Spleen (tissue), 11 donors: ENCODE data around the gene MAG. TPM values are rescaled to one million over a fixed set of nuclear protein-coding genes. Genes with fewer than 3 reads are reported as not detected.
A peak's percentile ranks its signal among the peaks of the same experiment; 100 is the strongest.

Source experiments
- DNase-seq: peaks from one replicate; pipeline ENCODE4 v3.0.0-alpha.2; 2020
- H3K27ac ChIP-seq, 8 donors: fragments of 200-600 bp; sonication (generic) in 7 of 8; 1 replicate in 4 of 8; 2 replicates in 4 of 8; pipeline versions ENCODE4 v1.5.0 to v1.8.0; 2016 to 2021; ENCODE audit warnings: inconsistent platforms in 4 of 8, mild to moderate bottlenecking in 4 of 8, moderate library complexity in 1 of 8
- H3K27me3 ChIP-seq, 7 donors: fragments of 200-600 bp; sonication (generic) in 6 of 7; replicated peaks in 1 of 7; 1 replicate in 4 of 7; 2 replicates in 3 of 7; pipeline versions ENCODE4 v1.5.0 to v1.8.0; 2016 to 2021; ENCODE audit warnings: inconsistent platforms in 3 of 7, mild to moderate bottlenecking in 1 of 7
- H3K36me3 ChIP-seq, 6 donors: fragments of 200-600 bp; sonication (generic) in 5 of 6; 1 replicate in 4 of 6; 2 replicates in 2 of 6; pipeline versions ENCODE4 v1.5.0 to v1.8.0; 2016 to 2021; ENCODE audit warnings: inconsistent platforms in 2 of 6
- H3K4me1 ChIP-seq, 6 donors: fragments of 200-600 bp; sonication (generic) in 5 of 6; 1 replicate in 3 of 6; 2 replicates in 3 of 6; pipeline versions ENCODE4 v1.5.0 to v1.8.0; 2016 to 2021; ENCODE audit warnings: inconsistent platforms in 3 of 6
- H3K4me3 ChIP-seq, 8 donors: fragments of 200-600 bp; sonication (generic) in 7 of 8; 1 replicate in 4 of 8; 2 replicates in 4 of 8; pipeline versions ENCODE4 v1.5.0 to v1.8.0; 2016 to 2021; ENCODE audit warnings: inconsistent platforms in 4 of 8, mild to moderate bottlenecking in 4 of 8, moderate library complexity in 2 of 8
- H3K9me3 ChIP-seq, 8 donors: fragments of 200-600 bp; sonication (generic) in 7 of 8; 1 replicate in 4 of 8; 2 replicates in 4 of 8; pipeline versions ENCODE4 v1.5.0 to v1.8.0; 2016 to 2021; ENCODE audit warnings: inconsistent platforms in 4 of 8
- POLR2A ChIP-seq, 3 donors: fragments of 450-650 bp; IDR thresholded peaks; one replicate each; pipeline ENCODE4 v1.5.1; 2017; ENCODE audit warnings: antibody characterized with exemption in 3 of 3, mild to moderate bottlenecking in 1 of 3
- POLR2AphosphoS5 ChIP-seq, 3 donors: sonication (generic); formaldehyde crosslinking; IDR thresholded peaks; one replicate each; pipeline ENCODE4 v1.5.1; 2017; ENCODE audit warnings: antibody characterized with exemption in 3 of 3
- WGBS, 5 donors: extraction: QIAGEN DNeasy Blood & Tissue Kit in 3 of 5; methylation state at CpG; one replicate each; pipeline versions ENCODE4 v1.1.5 to v1.1.7; 2013 to 2018; 5-methylcytosine and 5-hydroxymethylcytosine counted together
- intact Hi-C: fragments of 100-400 bp; cut with DNase I; formaldehyde crosslinking; loops from one replicate; pipeline ENCODE4 v1.15.0; 2023; ENCODE audit warnings: low total_unique reads
- polyA plus RNA-seq, 3 donors: library from polyadenylated mRNA; stranded (reverse); fragments of 200-250 nt; gene quantifications; one replicate each; pipeline ENCODE4 v1.2.1, GENCODE V29; 2013
- total RNA-seq, 7 donors: library from RNA; depleted of rRNA in 3 of 7; stranded (reverse); fragments of >200 nt in 3 of 7; fragmentation: NEBNext Ultra II Directional in 4 of 7; extraction: Animal tissue kit (Norgen Biotek cat#: 25700) in 4 of 7; gene quantifications; one replicate each; pipeline versions ENCODE4 v1.1.0 to v1.2.1, GENCODE V29; 2016 to 2021
- TF ChIP-seq, protein P1 (sequence below), 11 experiments: fragments of 200-600 bp in 7 of 11; fragments of 450-650 bp in 4 of 11; sonication (generic) in 4 of 11; IDR thresholded peaks in 8 of 11; conservative IDR thresholded peaks in 3 of 11; 1 replicate in 7 of 11; 2 replicates in 4 of 11; pipeline versions ENCODE4 v1.4.0 to v1.8.0; 2016 to 2021; ENCODE audit warnings: antibody characterized with exemption in 11 of 11, inconsistent platforms in 4 of 11, mild to moderate bottlenecking in 1 of 11
- donor health status: healthy with polysubstance abuse.
- donor health status: DM: no; HTN: no; CAD: no; lungs with moderate emphysema.
- donor health status: DM: no; HTN: no; CAD: no.
- donor health status: Bipolar disorder and iron deficiency.
- donor health status: healthy.
- donor health status: DM: no; HTN: no; CAD: no.
- donor health status: DM: yes; HTN: yes; CAD: no.

Gene MAG
- total and polyA plus RNA-seq, 10 donors = 0.07 to 55.2 (median 0.38) TPM; not detected in 2

DNA sequence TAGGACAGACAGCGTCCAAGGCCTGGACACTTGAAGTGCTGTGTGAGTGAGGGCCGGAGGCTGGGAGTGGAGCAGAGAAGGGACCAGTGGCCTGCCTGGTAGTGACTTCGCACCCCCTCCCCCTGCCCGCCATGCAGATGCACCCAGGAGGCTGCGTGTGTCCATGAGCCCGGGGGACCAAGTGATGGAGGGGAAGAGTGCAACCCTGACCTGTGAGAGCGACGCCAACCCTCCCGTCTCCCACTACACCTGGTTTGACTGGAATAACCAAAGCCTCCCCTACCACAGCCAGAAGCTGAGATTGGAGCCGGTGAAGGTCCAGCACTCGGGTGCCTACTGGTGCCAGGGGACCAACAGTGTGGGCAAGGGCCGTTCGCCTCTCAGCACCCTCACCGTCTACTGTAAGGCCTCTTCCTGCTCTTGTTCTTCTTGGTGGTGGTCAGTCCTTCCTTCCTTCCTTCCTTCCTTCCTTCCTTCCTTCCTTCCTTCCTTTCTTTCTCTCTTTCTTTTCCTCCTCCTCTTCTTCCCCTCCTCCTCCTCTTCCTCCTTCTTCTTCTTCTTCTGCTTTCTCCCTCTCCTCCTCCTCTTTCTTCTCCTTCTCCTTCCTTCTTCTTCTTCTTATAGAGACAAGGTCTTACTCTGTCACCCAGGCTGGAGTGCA lies 49.7 kb downstream of the MAG start:
- intact Hi-C loops = no loop called here
- WGBS, 5 donors = 75 to 83% (median 83%) methylated on average over 8 to 14 of the region's 14 CpGs
- Histone ChIP-seq H3K36me3 (peaks cover 0 to 89% (median 4%) of the 10 kb centered on the region in 6 donors), H3K4me3 (no peak overlapping the region), H3K27ac (no peak overlapping the region), H3K4me1 (peaks cover 6 to 99% (median 42%) of the 10 kb centered on the region in 6 donors), H3K27me3 (peaks cover 0 to 11% (median 0%) of the 10 kb centered on the region in 7 donors), H3K9me3 (no peaks in the 10 kb centered on the region)
- DNase-seq = peak; percentile 71
- TF ChIP-seq, protein P1, sequence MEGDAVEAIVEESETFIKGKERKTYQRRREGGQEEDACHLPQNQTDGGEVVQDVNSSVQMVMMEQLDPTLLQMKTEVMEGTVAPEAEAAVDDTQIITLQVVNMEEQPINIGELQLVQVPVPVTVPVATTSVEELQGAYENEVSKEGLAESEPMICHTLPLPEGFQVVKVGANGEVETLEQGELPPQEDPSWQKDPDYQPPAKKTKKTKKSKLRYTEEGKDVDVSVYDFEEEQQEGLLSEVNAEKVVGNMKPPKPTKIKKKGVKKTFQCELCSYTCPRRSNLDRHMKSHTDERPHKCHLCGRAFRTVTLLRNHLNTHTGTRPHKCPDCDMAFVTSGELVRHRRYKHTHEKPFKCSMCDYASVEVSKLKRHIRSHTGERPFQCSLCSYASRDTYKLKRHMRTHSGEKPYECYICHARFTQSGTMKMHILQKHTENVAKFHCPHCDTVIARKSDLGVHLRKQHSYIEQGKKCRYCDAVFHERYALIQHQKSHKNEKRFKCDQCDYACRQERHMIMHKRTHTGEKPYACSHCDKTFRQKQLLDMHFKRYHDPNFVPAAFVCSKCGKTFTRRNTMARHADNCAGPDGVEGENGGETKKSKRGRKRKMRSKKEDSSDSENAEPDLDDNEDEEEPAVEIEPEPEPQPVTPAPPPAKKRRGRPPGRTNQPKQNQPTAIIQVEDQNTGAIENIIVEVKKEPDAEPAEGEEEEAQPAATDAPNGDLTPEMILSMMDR (IDR thresholded peaks at IDR 0.05 in 8 of 11, conservative IDR thresholded peaks at IDR 0.05 in 3 of 11) = no peak
- TF ChIP-seq POLR2AphosphoS5 (IDR thresholded peaks at IDR 0.05) (peak in 2 of 3 donors; percentile 21 to 68), POLR2A (IDR thresholded peaks at IDR 0.05) (no peak)

DNA sequence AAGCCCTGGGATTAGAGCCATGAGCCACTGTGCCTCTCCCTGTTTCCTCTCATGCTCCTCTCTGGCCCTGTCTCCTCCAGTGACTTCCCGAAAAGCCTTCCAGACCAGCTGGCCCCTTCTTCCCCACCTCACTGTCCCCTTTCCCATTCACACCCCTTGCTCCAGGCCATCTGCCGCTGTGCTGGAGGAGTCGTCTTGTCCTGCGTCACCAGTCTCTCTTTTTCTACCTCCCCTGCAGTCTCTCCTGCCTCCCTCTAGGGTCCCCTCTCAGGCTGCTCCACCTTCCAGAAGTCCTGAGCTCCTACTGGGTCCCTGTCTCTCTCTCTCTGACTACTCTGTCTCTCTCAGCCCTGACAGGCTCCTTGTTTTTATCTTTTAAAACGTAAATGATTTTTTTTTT lies 50.5 kb downstream of the MAG start:
- Histone ChIP-seq H3K27ac (no peak overlapping the region), H3K4me1 (peaks cover 13 to 99% (median 42%) of the 10 kb centered on the region in 6 donors), H3K36me3 (peaks cover 0 to 82% (median 4%) of the 10 kb centered on the region in 6 donors), H3K27me3 (peaks cover 0 to 11% (median 0%) of the 10 kb centered on the region in 7 donors), H3K9me3 (no peaks in the 10 kb centered on the region), H3K4me3 (no peak overlapping the region)
- intact Hi-C loops = no loop called here
- DNase-seq = peak; percentile 52
- 67 to 85% (median 78%) methylated on average over 5 of the region's 5 CpGs for WGBS, 5 donors
- TF ChIP-seq, protein P1 (IDR thresholded peaks at IDR 0.05 in 8 of 11, conservative IDR thresholded peaks at IDR 0.05 in 3 of 11) = no peak
- TF ChIP-seq POLR2A (IDR thresholded peaks at IDR 0.05) (no peak), POLR2AphosphoS5 (IDR thresholded peaks at IDR 0.05) (no peak)

DNA sequence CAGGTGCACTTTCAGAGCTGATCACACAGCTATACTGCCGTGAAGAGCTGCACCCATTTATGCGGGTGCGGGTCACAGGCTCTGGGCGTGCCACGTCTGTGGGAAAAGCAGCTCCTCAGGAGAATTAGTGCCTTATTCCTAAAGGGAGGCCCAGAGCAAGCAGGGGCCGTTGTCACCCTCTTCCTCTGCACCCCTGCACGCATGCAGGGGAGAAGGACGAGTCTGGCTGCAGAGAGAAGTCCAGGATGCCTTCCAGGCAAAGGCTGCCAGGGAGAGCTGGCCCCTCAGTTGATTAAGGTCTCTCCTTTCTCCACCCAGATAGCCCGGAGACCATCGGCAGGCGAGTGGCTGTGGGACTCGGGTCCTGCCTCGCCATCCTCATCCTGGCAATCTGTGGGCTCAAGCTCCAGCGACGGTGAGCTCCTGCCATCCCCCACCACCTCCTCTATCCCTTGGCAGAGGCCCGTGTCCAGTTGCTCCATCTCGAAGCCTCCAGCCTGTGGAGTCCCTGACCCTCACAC lies 52.6 kb downstream of the MAG start:
- intact Hi-C loops = no loop called here
- no peak overlapping the region for H3K4me3 ChIP-seq
- no peak overlapping the region for H3K27ac ChIP-seq
- TF ChIP-seq, protein P1 (IDR thresholded peaks at IDR 0.05 in 8 of 11, conservative IDR thresholded peaks at IDR 0.05 in 3 of 11) = no peak
- TF ChIP-seq POLR2A (IDR thresholded peaks at IDR 0.05) = no peak
- peak; percentile 6 to 65 (median 7) for TF ChIP-seq POLR2AphosphoS5 (IDR thresholded peaks at IDR 0.05)
- peaks cover 0 to 63% (median 4%) of the 10 kb centered on the region in 6 donors for H3K36me3 ChIP-seq
- DNase-seq = peak; percentile 70
- WGBS, 5 donors = 80 to 88% (median 85%) methylated on average over 16 to 17 of the region's 17 CpGs
- H3K27me3 ChIP-seq = peaks cover 0 to 11% (median 0%) of the 10 kb centered on the region in 7 donors
- no peaks in the 10 kb centered on the region for H3K9me3 ChIP-seq
- peaks cover 24 to 100% (median 58%) of the 10 kb centered on the region in 6 donors for H3K4me1 ChIP-seq

DNA sequence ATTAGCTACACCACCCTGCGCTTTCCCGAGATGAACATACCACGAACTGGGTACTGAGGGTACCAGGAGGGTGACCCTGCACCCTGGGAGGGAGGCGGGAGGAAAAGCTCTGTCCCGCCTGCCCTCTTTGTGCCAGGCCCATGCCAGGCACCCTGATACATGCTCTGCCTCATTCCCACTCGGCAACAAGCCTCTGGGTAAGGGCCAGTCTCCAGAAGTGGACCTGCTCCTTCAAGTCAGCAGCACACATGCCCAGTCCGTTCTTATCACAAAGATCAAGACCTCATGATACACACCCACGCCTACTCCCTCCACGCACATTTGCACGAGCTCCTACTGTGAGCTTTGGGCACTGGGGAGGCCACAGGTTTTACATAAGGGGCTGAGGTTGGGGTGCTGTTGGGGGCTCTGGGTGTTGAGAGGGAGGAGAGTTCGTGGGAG lies 53.7 kb downstream of the MAG start:
- peaks cover 24 to 100% (median 59%) of the 10 kb centered on the region in 6 donors for H3K4me1 ChIP-seq
- H3K27ac ChIP-seq = peak overlapping the region in 4 of 8 donors; percentile 81 to 93 (median 88)
- no peak overlapping the region for H3K4me3 ChIP-seq
- intact Hi-C loops = no loop called here
- TF ChIP-seq, protein P1 (IDR thresholded peaks at IDR 0.05 in 8 of 11, conservative IDR thresholded peaks at IDR 0.05 in 3 of 11) = no peak
- TF ChIP-seq POLR2A (IDR thresholded peaks at IDR 0.05) = no peak
- peak in 1 of 3 donors; percentile 44 for TF ChIP-seq POLR2AphosphoS5 (IDR thresholded peaks at IDR 0.05)
- 64 to 77% (median 75%) methylated on average over 9 to 11 of the region's 11 CpGs for WGBS, 5 donors
- peaks cover 0 to 11% (median 0%) of the 10 kb centered on the region in 7 donors for H3K27me3 ChIP-seq
- peak; percentile 73 for DNase-seq
- no peaks in the 10 kb centered on the region for H3K9me3 ChIP-seq
- H3K36me3 ChIP-seq = peaks cover 0 to 52% (median 4%) of the 10 kb centered on the region in 6 donors
